Thyroid gland (tissue), 4 donors: ENCODE data around the gene GHDC. TPM values are rescaled to one million over a fixed set of nuclear protein-coding genes. Genes with fewer than 3 reads are reported as not detected.

Experiments
- DNase-seq, 2 donors: peaks; one replicate each; pipeline ENCODE4 v3.0.0-alpha.2; 2019
- H3K27ac ChIP-seq, 3 donors: fragments of 200-600 bp; sonication (generic); 1 replicate in 2 of 3; 2 replicates in 1 of 3; pipeline ENCODE4 v1.5.1; 2016 to 2019; ENCODE audit warnings: mild to moderate bottlenecking in 1 of 3, moderate library complexity in 1 of 3
- H3K27me3 ChIP-seq: fragments of 200-600 bp; sonication (generic); one replicate; pipeline ENCODE4 v1.5.1; 2019
- H3K36me3 ChIP-seq, 2 donors: fragments of 200-600 bp; sonication (generic); one replicate each; pipeline ENCODE4 v1.5.1; 2016 to 2019
- H3K4me1 ChIP-seq, 2 donors: fragments of 200-600 bp; sonication (generic); one replicate each; pipeline ENCODE4 v1.5.1; 2017 to 2019
- H3K4me3 ChIP-seq, 3 donors: fragments of 200-600 bp; sonication (generic); replicated peaks in 1 of 3; 1 replicate in 2 of 3; 2 replicates in 1 of 3; pipeline ENCODE4 v1.5.1; 2016; ENCODE audit warnings: mild to moderate bottlenecking in 1 of 3
- H3K9me3 ChIP-seq: fragments of 200-600 bp; sonication (generic); one replicate; pipeline ENCODE4 v1.5.1; 2017
- POLR2A ChIP-seq, 2 donors: fragments of 450-650 bp; IDR thresholded peaks; one replicate each; pipeline ENCODE4 v1.6.1; 2017; ENCODE audit warnings: antibody characterized with exemption in 2 of 2, mild to moderate bottlenecking in 2 of 2, moderate library complexity in 1 of 2
- WGBS, 2 donors: methylation state at CpG; one replicate each; pipeline ENCODE4 v1.1.5; 2017; 5-methylcytosine and 5-hydroxymethylcytosine counted together
- intact Hi-C: fragments of 100-400 bp; cut with DNase I; formaldehyde crosslinking; loops from one replicate; pipeline ENCODE4 v1.15.1; 2023
- total RNA-seq, 4 donors: library from RNA; depleted of rRNA; stranded (reverse); fragments of >200 nt; gene quantifications; one replicate each; pipeline ENCODE4 v1.2.3, GENCODE V29; 2016
- TF ChIP-seq, protein P1 (sequence below), 6 experiments: fragments of 200-600 bp in 3 of 6; fragments of 450-650 bp in 3 of 6; sonication (generic) in 3 of 6; IDR thresholded peaks; one replicate each; pipeline ENCODE4 v1.5.1; 2016 to 2019; ENCODE audit warnings: antibody characterized with exemption in 6 of 6, mild to moderate bottlenecking in 2 of 6, inconsistent platforms in 1 of 6, moderate library complexity in 1 of 6

Gene GHDC
- total RNA-seq, 4 donors from 2014 or later: 48.4 to 254 (median 95.9) TPM

DNA sequence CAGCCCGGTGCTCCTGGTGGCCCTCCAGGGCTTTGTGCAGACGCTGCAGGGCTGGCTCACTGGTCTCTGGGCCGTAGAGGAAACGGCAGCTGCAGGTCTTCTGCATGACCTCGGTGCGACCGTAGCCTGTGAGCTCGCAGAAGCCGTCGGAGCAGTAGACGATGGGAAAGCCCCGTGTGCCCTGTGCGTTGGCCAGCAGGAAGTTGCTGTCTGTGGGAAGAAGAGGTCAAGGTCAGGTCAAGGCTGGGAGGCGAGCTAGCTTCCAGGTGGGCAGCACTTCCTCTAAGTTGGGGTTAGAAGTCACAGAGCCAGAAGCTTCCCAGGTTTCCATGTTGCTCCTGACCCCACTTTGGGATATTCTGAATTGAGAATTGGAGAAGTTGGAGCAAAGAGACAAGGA lies 15.5 kb downstream of the GHDC start:
- no peak for DNase-seq
- 27 to 68% methylated on average over 8 to 14 of the region's 14 CpGs for WGBS, 2 donors
- Histone ChIP-seq H3K4me3 (no peak overlapping the region), H3K4me1 (peaks cover 12 to 19% of the 10 kb centered on the region in 2 donors), H3K27me3 (peaks cover 6% of the 10 kb centered on the region), H3K9me3 (no peaks in the 10 kb centered on the region), H3K27ac (no peak overlapping the region), H3K36me3 (no peaks in the 10 kb centered on the region)
- intact Hi-C loops: no loop called here
- TF ChIP-seq, protein P1, sequence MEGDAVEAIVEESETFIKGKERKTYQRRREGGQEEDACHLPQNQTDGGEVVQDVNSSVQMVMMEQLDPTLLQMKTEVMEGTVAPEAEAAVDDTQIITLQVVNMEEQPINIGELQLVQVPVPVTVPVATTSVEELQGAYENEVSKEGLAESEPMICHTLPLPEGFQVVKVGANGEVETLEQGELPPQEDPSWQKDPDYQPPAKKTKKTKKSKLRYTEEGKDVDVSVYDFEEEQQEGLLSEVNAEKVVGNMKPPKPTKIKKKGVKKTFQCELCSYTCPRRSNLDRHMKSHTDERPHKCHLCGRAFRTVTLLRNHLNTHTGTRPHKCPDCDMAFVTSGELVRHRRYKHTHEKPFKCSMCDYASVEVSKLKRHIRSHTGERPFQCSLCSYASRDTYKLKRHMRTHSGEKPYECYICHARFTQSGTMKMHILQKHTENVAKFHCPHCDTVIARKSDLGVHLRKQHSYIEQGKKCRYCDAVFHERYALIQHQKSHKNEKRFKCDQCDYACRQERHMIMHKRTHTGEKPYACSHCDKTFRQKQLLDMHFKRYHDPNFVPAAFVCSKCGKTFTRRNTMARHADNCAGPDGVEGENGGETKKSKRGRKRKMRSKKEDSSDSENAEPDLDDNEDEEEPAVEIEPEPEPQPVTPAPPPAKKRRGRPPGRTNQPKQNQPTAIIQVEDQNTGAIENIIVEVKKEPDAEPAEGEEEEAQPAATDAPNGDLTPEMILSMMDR (IDR thresholded peaks at IDR 0.05): no peak
- TF ChIP-seq POLR2A (IDR thresholded peaks at IDR 0.05): no peak

DNA sequence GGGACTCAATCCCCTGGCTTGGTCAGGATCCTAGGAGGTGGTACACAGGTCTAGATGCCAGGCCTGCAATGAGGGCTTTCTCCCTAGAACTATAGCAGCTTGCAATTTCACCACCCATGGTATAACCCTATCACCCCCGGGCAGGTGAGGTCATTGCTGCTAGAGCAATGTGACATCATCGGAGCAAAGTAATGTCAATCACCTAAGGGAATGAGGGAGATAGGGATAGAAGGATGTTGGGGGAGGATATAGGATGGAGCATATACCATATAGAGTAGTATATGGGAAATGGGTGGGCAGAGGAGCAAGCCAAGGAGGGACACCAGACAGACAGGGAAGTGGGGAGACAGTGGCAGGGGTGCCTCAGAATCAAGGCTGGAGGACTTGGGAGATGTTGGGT lies 16.6 kb downstream of the GHDC start:
- H3K4me1 ChIP-seq: peaks cover 8 to 16% of the 10 kb centered on the region in 2 donors
- intact Hi-C loops: no loop called here
- WGBS, 2 donors: 86 to 96% methylated on average over 2 of the region's 2 CpGs
- DNase-seq: no peak
- H3K4me3 ChIP-seq: no peak overlapping the region
- H3K36me3 ChIP-seq: no peaks in the 10 kb centered on the region
- H3K27ac ChIP-seq: no peak overlapping the region
- TF ChIP-seq POLR2A (IDR thresholded peaks at IDR 0.05): no peak
- TF ChIP-seq, protein P1 (IDR thresholded peaks at IDR 0.05): no peak
- peaks cover 6% of the 10 kb centered on the region for H3K27me3 ChIP-seq
- no peaks in the 10 kb centered on the region for H3K9me3 ChIP-seq

DNA sequence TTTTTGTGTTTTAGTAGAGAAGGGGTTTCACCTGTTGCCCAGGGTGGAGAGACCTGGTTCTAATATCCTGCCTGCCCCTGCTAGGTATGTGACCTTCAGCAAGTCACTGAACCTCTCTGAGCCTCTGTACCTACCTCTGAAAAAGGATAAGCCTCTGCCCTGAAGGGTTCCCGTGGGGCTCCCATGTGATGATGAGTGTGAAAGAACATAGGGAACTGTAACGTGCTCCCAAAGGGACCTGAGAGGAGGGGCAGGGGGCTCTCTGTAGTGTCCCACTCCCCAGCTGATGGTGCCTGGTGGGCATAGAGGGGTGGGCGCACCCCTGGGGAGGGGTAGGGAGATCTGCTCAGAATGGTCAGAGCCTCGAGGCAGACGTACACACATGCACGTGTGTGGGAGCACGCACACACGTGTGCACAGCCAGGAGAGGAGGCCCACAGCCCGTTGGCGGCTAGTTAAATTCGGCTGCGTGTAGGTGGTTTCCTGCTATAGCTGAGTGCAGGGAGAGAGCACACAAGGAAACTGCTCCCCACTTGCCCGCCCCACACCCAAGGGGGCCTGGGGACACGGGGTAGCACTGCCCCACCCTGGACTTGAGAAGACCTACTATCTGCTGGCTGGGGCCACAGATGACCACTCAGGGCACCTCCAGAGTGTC lies 20.0 kb downstream of the GHDC start:
- no peak overlapping the region for H3K27ac ChIP-seq
- 62 to 80% methylated on average over 5 to 12 of the region's 14 CpGs for WGBS, 2 donors
- no peaks in the 10 kb centered on the region for H3K27me3 ChIP-seq
- no peak for DNase-seq
- H3K4me1 ChIP-seq: no peaks in the 10 kb centered on the region
- no peaks in the 10 kb centered on the region for H3K9me3 ChIP-seq
- H3K36me3 ChIP-seq: no peaks in the 10 kb centered on the region
- intact Hi-C loops: no loop called here
- TF ChIP-seq, protein P1 (IDR thresholded peaks at IDR 0.05): no peak
- TF ChIP-seq POLR2A (IDR thresholded peaks at IDR 0.05): no peak
- no peak overlapping the region for H3K4me3 ChIP-seq

DNA sequence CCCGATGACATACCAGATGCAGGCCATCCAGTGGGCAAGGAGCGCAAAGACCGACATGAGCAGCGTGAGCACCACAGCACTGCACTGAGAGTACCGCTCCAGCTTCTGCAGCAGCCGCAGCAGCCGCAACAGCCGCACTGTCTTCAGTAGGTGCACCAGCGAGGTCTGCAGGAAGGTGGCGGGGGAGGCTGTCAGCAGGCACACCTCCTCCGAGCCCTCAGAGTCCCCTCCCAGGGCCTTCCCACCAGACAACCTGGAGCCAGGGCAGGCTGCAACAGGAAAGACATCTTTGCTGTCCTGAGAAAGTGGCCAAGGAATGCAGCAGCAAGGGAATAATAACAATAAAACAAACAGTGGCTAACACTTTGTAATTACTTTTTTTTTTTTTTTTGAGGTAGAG lies 22.5 kb downstream of the GHDC start:
- Histone ChIP-seq H3K4me3 (no peak overlapping the region), H3K27ac (no peak overlapping the region), H3K27me3 (no peaks in the 10 kb centered on the region), H3K36me3 (no peaks in the 10 kb centered on the region), H3K9me3 (no peaks in the 10 kb centered on the region), H3K4me1 (no peaks in the 10 kb centered on the region)
- WGBS, 2 donors: 39 to 72% methylated on average over 10 to 11 of the region's 11 CpGs
- TF ChIP-seq, protein P1 (IDR thresholded peaks at IDR 0.05): no peak
- TF ChIP-seq POLR2A (IDR thresholded peaks at IDR 0.05): no peak
- DNase-seq: no peak
- intact Hi-C loops: no loop called here

DNA sequence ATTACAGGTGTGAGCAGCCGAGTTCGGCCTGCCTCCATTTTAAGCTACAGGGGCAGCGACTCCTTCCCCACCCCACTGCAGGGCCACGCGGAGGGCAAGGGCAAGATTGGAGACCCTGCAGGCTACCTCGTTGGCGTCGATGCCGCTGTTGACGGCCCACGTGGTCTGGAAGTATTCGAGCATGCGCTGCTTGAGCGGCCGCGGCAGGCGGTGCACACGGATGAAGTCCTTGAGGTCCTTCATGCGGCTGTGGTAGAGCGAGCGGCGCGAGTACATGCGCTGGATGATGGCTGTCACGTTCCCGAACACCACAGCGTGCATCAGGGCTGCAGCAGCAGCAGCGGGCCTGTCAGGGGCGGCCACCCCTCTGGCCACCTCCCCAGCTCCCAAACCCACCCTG lies 24.9 kb downstream of the GHDC start:
- Histone ChIP-seq H3K4me3 (no peak overlapping the region), H3K36me3 (no peaks in the 10 kb centered on the region), H3K9me3 (no peaks in the 10 kb centered on the region), H3K27ac (no peak overlapping the region), H3K4me1 (no peaks in the 10 kb centered on the region), H3K27me3 (no peaks in the 10 kb centered on the region)
- intact Hi-C loops: no loop called here
- no peak for DNase-seq
- 91 to 97% methylated on average over 23 to 24 of the region's 29 CpGs for WGBS, 2 donors
- no peak for TF ChIP-seq POLR2A (IDR thresholded peaks at IDR 0.05)
- TF ChIP-seq, protein P1 (IDR thresholded peaks at IDR 0.05): no peak
